T-helper 1 cell (primary cell): ENCODE results near the gene CLSTN2.

Source experiments
- DNase-seq, 5 donors: peaks; one replicate each; pipeline ENCODE4 v3.0.0-alpha.2; 2012 to 2020
- total RNA-seq, 4 donors: gene quantifications; one replicate each; lab custom pipeline; 2026; lab: John Stamatoyannopoulos, UW

CLSTN2 gene
- 0 reads per million in 4 donors for total RNA-seq

- peak in 1 of 5 donors; percentile 6 for DNase-seq
These were observed at the start of gene CLSTN2 for GRCh38 chr3:139935016-139935865. CLSTN2 (plus strand) TSS chr3:139935185.

GRCh38 chr3:139887431-139887830 is 47.6 kb upstream of the CLSTN2 start:
- DNase-seq = no peak

GRCh38 chr3:139888561-139889140 is 46.3 kb upstream of the CLSTN2 start:
- DNase-seq = no peak

GRCh38 chr3:139893267-139893962 is 41.6 kb upstream of the CLSTN2 start:
- no peak for DNase-seq

GRCh38 chr3:139893963-139894642 is 40.9 kb upstream of the CLSTN2 start:
- DNase-seq = no peak

- no peak for DNase-seq
These were observed 40.4 kb upstream of the CLSTN2 start for GRCh38 chr3:139894643-139894989.

- no peak for DNase-seq
These were observed 37.2 kb upstream of the CLSTN2 start for GRCh38 chr3:139897759-139898158.

- no peak for DNase-seq
These were observed 28.6 kb upstream of the CLSTN2 start for GRCh38 chr3:139906418-139906817.

- DNase-seq = no peak
These were observed 25.2 kb upstream of the CLSTN2 start for GRCh38 chr3:139909811-139910210.

GRCh38 chr3:139916271-139916670 is 18.7 kb upstream of the CLSTN2 start:
- DNase-seq = no peak

GRCh38 chr3:139917226-139917785 is 17.7 kb upstream of the CLSTN2 start:
- no peak for DNase-seq

- DNase-seq = no peak
These were observed 6.1 kb upstream of the CLSTN2 start for GRCh38 chr3:139928708-139929505.

- no peak for DNase-seq
These were observed 4.8 kb upstream of the CLSTN2 start for GRCh38 chr3:139930211-139930610.

GRCh38 chr3:139933766-139934165 is 1.2 kb upstream of the CLSTN2 start:
- no peak for DNase-seq

GRCh38 chr3:139934613-139935015 is 371 bp upstream of the CLSTN2 start:
- DNase-seq = peak in 1 of 5 donors; percentile 1

- no peak for DNase-seq
These were observed 1.2 kb downstream of the CLSTN2 start for GRCh38 chr3:139935866-139936817.

GRCh38 chr3:139937674-139938279 is 2.8 kb downstream of the CLSTN2 start:
- DNase-seq = no peak

- no peak for DNase-seq
These were observed 4.8 kb downstream of the CLSTN2 start for GRCh38 chr3:139939681-139940190.

GRCh38 chr3:139940622-139941021 is 5.6 kb downstream of the CLSTN2 start:
- DNase-seq = no peak

- no peak for DNase-seq
These were observed 6.6 kb downstream of the CLSTN2 start for GRCh38 chr3:139941580-139941979.
